ENCODE results near the gene SEC14L1. TPM values are rescaled to one million over a fixed set of nuclear protein-coding genes. Genes with fewer than 3 reads are reported as not detected.

SEC14L1 gene
- total RNA-seq, 1 experiment from 2014 or later: 279 TPM

DNA sequence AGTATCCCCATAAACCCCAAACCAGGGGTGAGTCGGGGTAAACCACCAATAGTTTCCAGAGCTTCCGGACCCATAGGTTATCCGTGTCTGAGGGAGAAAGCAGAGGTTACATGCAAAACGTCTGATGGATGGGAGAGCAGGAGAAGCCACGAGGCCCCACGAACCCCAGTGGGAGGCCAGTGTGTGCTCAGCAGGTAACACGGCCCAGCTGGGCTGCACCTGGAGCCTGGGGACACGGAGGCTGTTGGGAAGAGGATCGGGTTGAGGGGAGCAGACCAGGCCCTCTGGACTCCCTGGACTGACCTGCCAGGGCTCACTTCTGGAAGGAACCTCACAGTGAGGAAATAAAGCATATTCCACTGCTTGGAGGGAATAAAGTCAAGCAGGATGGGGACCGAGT is 78.1 kb downstream of the SEC14L1 start:
- DNase-seq (ENCODE audit: low read depth, low spot score): no peak
- CTCF ChIA-PET: no interaction called here
- BruUV-seq (replicated peaks): no TSS peak
- ATAC-seq: no peak
- H3K27ac ChIP-seq (ENCODE audit: low read length): no peak overlapping the region
- intact Hi-C loops (cut with micrococcal nuclease; ENCODE audit: unreplicated experiment) (no loop called here), in situ Hi-C loops (cut with HindIII; ENCODE audit: low pct_unique_long_range_greater_than_20kb, low sequenced_read_pairs) (no loop called here)
- no peaks in the 10 kb centered on the region for H3K4me1 ChIP-seq (ENCODE audit: control insufficient read depth, insufficient read depth, low read length)
- peak; percentile 50; the same call in 1 of the 2 replicates for TF ChIP-seq POLR2AphosphoS5 (IDR thresholded peaks at IDR 0.05; ENCODE audit: low read depth, low read length)
- TF ChIP-seq, protein P1, sequence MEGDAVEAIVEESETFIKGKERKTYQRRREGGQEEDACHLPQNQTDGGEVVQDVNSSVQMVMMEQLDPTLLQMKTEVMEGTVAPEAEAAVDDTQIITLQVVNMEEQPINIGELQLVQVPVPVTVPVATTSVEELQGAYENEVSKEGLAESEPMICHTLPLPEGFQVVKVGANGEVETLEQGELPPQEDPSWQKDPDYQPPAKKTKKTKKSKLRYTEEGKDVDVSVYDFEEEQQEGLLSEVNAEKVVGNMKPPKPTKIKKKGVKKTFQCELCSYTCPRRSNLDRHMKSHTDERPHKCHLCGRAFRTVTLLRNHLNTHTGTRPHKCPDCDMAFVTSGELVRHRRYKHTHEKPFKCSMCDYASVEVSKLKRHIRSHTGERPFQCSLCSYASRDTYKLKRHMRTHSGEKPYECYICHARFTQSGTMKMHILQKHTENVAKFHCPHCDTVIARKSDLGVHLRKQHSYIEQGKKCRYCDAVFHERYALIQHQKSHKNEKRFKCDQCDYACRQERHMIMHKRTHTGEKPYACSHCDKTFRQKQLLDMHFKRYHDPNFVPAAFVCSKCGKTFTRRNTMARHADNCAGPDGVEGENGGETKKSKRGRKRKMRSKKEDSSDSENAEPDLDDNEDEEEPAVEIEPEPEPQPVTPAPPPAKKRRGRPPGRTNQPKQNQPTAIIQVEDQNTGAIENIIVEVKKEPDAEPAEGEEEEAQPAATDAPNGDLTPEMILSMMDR (IDR thresholded peaks at IDR 0.05): no peak
- no peaks in the 10 kb centered on the region for H3K9me3 ChIP-seq (ENCODE audit: control insufficient read depth, insufficient read depth, low read depth, low read length)
- POLR2A ChIA-PET: no interaction called here
- no peak overlapping the region for H3K4me3 ChIP-seq (ENCODE audit: low read depth in 2 of 2, low read length in 2 of 2)
- no peaks in the 10 kb centered on the region for H3K27me3 ChIP-seq (ENCODE audit: control insufficient read depth, insufficient read depth, low read length)
- H3K36me3 ChIP-seq (ENCODE audit: control insufficient read depth, insufficient read depth, low read length): peaks cover 23% of the 10 kb centered on the region

GRCh38 chr17:77222356-77222755 is 81.6 kb downstream of the SEC14L1 start:
- in situ Hi-C loops (cut with HindIII; ENCODE audit: low pct_unique_long_range_greater_than_20kb, low sequenced_read_pairs): no loop called here
- POLR2A ChIA-PET: no interaction called here

More at GRCh38 chr17:77222356-77222755, 81.6 kb downstream of the SEC14L1 start:
- Histone ChIP-seq H3K4me3 (ENCODE audit: low read depth in 2 of 2, low read length in 2 of 2) (no peak overlapping the region), H3K27me3 (ENCODE audit: control insufficient read depth, insufficient read depth, low read length) (no peaks in the 10 kb centered on the region), H3K27ac (ENCODE audit: low read length) (no peak overlapping the region), H3K4me1 (ENCODE audit: control insufficient read depth, insufficient read depth, low read length) (no peaks in the 10 kb centered on the region), H3K9me3 (ENCODE audit: control insufficient read depth, insufficient read depth, low read depth, low read length) (no peaks in the 10 kb centered on the region), H3K36me3 (ENCODE audit: control insufficient read depth, insufficient read depth, low read length) (0 out of 2 replicates have a peak, but pooled peaks cover under 1% of the 10 kb centered on the region)
- no peak for ATAC-seq
- intact Hi-C loops (cut with micrococcal nuclease; ENCODE audit: unreplicated experiment): no loop called here
- no peak for DNase-seq (ENCODE audit: low read depth, low spot score)
- TF ChIP-seq POLR2AphosphoS5 (IDR thresholded peaks at IDR 0.05; ENCODE audit: low read depth, low read length) (no peak), TCF7L2 (IDR thresholded peaks at IDR 0.05; ENCODE audit: low read depth, low read length) (no peak), SIN3A (IDR thresholded peaks at IDR 0.05; ENCODE audit: borderline replicate concordance, insufficient read depth, low read depth, low read length) (no peak)
- TF ChIP-seq, protein P1 (IDR thresholded peaks at IDR 0.05): no peak
- TF ChIP-seq, protein P2, sequence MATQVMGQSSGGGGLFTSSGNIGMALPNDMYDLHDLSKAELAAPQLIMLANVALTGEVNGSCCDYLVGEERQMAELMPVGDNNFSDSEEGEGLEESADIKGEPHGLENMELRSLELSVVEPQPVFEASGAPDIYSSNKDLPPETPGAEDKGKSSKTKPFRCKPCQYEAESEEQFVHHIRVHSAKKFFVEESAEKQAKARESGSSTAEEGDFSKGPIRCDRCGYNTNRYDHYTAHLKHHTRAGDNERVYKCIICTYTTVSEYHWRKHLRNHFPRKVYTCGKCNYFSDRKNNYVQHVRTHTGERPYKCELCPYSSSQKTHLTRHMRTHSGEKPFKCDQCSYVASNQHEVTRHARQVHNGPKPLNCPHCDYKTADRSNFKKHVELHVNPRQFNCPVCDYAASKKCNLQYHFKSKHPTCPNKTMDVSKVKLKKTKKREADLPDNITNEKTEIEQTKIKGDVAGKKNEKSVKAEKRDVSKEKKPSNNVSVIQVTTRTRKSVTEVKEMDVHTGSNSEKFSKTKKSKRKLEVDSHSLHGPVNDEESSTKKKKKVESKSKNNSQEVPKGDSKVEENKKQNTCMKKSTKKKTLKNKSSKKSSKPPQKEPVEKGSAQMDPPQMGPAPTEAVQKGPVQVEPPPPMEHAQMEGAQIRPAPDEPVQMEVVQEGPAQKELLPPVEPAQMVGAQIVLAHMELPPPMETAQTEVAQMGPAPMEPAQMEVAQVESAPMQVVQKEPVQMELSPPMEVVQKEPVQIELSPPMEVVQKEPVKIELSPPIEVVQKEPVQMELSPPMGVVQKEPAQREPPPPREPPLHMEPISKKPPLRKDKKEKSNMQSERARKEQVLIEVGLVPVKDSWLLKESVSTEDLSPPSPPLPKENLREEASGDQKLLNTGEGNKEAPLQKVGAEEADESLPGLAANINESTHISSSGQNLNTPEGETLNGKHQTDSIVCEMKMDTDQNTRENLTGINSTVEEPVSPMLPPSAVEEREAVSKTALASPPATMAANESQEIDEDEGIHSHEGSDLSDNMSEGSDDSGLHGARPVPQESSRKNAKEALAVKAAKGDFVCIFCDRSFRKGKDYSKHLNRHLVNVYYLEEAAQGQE (IDR thresholded peaks at IDR 0.05; ENCODE audit: insufficient read depth in 1 of 2, low read depth in 2 of 2, low read length in 1 of 2): no peak
- CTCF ChIA-PET: interaction anchor here (0.6 kb wide), 1 partner anchor 33 kb away, joined by 7 read pairs; no protein-coding TSS in a partner anchor
- BruUV-seq (replicated peaks): no TSS peak
